Kasumi-1 (cell line): ENCODE measurements around the gene CEACAM7.
A peak's percentile ranks its signal among the peaks of the same experiment; 100 is the strongest.
"Not testable (repeated sequence)": the region's sequence is repeated elsewhere in the genome, so short reads cannot be mapped to it uniquely, and the experiment has no call there.

ENCODE experiments used
- DNase-seq, 2 experiments: peaks; one replicate each; lab custom pipeline; 2025; lab: John Stamatoyannopoulos, UW

Gene CEACAM7

DNA sequence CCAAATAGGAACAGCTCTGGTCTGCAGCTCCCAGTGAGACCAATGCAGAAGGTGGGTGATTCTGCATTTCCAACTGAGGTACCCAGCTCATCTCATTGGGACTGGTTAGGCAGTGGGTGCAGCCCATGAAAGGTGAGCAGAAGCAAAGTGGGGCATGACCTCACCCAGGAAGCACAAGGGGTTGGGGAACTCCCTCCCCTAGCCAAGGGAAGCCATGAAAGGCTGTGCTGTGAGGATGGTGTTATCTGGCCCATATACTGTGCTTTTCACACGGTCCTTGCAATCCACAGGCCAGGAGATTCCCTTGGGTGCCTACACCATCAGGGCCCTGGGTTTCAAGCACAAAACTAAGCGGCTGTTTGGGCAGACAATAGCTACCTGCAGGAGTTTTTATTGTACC is 31.3 kb downstream of the CEACAM7 start:
- not testable (repeated sequence) for DNase-seq

DNA sequence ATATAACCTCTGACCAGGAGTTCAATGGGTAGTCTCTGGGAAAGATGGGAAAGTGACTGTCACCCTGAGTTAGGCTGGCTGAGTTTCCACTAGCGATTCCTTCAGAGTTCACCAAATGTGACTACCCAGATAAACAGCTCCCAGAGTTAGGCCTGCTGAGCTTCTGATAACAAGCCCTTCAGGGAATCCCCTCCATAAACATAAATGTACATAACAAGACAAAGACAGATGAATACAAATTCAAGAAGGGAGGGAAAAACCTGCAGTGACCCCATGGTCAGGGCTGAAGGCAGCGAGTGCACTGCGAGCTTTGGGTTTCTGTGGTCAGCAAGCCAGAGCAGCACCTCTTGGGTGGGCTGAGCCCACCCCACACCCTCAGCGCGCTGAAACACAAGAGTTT is 35.8 kb downstream of the CEACAM7 start:
- DNase-seq = no peak

DNA sequence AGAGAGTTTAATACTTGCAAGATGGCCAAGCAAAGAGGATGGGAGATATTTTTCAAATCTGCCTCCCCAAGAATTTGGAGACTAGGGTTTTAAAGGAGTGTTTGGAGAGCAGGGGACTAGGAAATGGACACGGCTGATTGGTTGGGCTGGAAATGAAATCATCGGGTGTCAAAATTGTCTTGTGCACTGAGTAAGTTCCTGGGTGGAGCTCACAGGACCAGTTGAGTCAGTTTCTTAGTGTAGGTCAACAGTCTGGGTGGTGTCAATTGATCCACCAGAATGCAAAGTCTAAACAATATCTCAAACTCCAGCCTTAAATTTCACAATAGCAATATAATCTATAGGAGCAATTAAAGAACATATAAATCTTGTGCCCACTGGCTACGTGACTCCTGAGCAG is 38.2 kb downstream of the CEACAM7 start:
- no peak for DNase-seq

DNA sequence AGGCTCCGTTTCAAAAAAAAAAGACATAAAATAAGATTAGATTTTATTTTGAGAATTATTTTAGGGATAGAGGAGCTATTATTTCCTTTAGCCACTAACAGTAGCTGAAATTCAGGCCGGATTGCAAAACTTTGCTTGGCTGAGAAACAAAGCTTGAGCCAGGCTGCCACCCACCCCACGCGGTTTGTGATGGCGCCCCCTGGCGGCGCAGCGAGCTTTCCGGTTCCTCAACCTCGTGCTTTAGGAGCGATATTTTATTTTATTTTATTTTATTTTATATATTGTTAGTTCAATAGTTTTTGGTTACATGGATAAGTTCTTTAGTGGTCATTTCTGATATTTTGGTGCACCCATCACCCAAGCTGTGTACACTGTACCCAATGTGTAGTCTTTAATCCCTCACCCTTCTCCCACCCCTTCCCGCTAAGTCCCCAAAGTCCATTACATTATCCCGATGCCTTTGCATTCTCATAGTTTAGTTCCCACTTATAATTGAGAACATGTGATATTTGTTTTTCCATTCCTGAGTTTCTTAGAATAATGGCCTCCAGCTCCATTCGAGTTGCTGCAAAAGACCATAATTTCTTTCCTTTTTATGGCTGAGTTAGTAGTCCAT is 41.4 kb downstream of the CEACAM7 start:
- DNase-seq = peak in 1 of 2 experiments; percentile 16

DNA sequence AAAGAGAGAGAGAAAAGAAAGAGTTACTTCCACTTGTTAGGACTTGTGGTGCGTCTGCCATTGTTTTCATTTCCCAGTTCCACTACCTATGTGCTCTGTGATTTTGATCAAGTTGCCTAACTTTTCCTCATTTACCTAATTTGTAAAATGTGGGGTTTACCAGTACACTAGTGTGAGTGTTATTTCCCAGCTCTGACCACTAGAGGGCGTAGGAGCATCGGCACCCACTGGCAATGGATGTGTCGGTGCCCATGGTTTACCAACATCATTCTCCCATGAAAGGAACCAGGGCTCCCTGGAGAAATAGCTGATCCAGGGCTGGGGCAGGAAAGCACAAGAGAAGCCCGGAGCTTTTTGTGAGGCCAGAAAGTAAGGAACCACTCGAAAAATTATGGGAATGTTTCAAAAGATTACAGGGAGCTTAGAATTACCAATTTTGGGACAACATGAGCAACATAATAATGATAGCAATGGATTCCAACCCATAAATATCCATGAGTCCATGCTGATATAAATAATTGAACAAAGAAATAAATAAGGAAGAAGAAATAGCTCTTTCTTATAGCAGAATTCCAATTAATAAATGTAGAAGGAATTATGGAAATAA is 46.1 kb downstream of the CEACAM7 start:
- DNase-seq = peak; percentile 43 to 45

DNA sequence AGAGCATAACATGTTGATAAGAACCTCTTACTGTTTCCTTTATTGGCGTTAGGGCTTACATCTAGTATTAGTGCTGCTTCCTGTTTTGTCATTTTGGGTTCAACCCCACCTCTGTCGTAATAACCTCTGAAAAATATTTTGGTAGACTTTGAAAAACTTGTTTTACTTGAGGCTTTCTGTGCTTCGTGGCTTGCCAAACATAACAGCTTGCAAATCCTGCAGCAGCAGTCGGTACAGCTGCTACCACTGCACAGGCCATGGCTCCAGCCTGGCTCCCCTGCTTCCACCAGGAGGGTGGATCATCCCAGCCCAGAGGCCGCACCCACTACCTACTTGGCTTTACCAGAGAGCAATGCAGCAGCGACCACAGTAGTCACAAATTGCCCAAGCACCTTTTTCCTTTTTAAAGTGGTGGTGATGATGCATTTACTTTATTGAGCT is 49.4 kb downstream of the CEACAM7 start:
- peak; percentile 26 to 34 for DNase-seq

DNA sequence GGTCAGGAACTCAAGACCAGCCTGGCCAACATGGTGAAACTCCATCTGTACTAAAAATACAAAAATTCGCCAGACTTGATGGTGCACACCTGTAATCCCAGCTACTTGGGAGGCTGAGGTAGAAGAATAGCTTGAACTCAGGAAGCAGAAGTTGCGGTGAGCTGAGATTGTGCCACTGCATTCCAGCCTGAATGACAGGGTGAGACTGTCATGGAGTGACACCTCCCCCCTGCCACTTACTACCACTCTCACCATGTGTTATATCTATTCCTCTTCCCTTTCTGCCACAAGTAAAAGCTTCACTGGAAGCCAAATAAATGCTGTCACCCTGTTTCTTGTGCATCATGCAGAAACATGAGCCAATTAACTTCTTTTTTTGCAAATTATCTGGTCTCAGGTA is 50.6 kb downstream of the CEACAM7 start:
- DNase-seq = peak; percentile 20 to 26

DNA sequence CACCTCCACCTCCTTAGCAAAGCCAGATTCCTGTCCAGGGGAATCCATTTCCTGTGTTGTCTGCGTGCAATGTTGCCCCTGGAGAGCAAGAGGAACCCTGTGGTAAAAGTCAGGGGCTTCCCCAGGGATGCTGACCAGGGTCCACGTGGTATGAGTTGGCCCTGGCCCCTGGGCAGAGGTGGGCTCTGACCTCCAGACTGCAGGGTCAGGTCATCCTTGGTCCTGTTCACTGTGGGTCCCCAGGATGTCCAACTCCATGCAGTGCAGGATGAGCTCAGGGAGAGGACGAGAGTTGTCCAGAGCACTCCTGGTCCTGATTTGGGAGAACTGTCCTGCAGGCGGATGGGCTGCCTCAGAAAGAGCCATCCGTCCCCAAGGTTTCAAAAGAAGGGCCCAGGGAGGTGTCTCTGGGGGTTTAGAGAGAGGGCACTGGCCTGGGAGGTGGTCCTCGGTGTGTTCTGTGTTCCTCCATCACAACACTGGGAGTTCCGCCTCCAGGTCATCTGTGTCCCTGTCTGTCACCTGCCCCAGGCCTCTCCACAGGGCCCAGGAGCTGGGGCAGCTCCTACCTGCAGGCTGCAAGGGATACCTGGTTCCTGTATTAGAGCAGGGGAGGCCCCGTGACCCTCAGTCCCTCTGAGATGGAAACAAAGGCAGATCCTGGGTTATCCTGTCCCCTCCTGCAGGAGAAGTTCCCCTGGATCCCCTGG is 59.9 kb downstream of the CEACAM7 start:
- DNase-seq = no peak

DNA sequence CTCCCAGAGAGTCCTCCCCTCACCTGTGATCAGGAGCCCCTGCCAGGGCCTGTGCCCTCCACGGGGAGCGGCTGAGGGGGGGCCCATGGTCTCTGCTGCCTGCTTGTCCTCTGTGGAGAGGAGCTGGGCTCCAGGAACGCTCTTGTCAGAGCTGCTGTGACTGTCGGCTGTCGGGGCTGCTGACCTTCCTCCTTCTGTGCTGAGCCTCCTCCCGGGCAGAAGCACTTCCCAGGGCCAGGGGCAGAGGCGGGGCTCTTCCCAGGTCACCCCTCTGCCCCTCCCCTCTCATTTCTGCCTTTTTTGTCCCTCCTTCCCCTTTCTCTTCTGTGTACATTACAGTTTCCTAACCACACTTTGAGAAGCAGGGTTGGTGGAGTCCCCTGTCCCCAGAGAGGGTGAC is 61.2 kb downstream of the CEACAM7 start, which contains the start of gene CEACAM4:
Gene CEACAM4 (minus strand): TSS at position 198 of the 400 bp plus-strand sequence. CDS start 111 bp downstream, at position 87.
- DNase-seq = peak; percentile 56 to 63

DNA sequence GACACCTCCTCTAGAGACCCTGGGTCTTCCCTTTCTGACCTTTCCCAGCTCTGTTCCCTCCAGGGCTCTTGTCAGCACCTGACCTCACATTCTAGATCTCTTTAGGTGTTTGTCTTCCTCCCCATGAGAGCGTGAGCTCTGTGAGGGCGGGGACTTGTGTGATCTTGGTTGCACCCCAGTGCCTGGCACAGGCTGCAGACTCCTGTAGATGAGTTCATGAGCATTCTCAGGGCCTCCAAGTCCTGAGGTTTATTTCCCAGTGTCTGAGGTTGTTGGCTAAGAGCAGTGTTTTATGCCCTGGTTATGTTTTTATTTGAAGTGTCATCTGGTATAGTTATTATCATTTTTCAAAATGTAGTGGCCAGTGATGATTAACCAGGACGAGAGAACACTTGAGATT is 61.8 kb downstream of the CEACAM7 start:
- no peak for DNase-seq

DNA sequence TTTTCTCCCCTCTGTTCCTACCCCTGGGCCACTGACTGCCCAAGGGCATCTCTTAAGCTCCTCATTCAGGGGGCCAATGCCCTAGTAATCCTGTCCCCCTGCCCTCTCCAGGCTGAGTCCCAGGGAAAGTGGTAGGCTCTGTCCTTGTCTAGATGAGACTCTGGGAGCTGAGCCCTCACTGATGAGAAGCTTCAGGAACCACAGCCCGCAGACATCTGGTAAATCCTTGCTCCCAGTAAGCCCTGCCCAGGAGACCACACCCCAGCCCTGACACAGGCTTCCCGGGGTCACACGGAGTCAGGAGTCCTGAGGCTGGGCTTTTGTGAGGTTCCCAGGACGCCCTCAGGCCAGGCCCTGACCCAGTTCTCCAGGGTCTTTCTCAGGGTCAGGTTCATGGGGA is 63.1 kb downstream of the CEACAM7 start:
- no peak for DNase-seq

DNA sequence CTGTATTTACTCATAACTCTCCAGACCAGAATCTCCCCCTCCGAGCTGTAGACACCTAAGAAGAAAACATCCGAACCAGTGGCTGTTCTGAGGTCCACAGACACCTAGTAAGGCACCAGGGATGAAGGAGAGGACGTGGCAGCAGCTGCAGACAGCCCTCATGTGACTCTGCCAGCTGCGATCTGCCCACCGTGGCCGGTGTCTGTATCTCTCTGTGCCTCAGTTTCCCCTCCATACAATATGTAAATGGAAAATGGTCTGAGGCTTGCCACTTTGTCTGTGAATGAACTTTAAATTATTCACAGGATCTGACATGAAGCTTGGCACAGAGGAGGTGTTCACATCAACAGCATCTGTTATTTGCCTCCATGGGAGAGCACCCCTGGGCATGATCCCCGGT is 63.6 kb downstream of the CEACAM7 start:
- no peak for DNase-seq

DNA sequence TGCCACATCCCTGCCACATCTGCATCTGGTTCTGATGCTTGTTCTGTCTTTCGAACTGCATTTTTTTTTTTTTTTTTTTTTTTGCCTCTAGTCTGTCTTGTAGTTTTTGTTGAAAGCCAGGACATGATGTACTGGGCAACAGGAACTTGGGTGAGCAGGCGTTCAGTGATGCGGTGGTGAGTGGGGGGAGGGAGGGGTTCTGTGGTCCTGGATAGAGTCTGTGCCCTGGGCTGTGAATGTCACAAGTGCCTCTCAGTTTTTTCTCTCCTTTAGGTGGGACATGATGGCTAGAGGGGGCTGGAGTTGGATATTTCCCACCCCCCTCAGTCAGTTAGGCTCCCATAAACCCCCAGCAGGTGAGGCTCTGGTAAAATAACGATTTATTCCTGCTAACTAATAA is 64.7 kb downstream of the CEACAM7 start:
- DNase-seq = no peak
